Subcutaneous adipose tissue (tissue), 4 donors: ENCODE data around the gene PROM2. TPM values are rescaled to one million over a fixed set of nuclear protein-coding genes. Genes with fewer than 3 reads are reported as not detected.

ENCODE experiments used
- CTCF ChIP-seq: fragments of 450-650 bp; IDR thresholded peaks from one replicate; pipeline ENCODE4 v1.5.1; 2016; ENCODE audit warnings: low read depth, mild to moderate bottlenecking, control low read depth, antibody characterized with exemption, moderate library complexity
- total RNA-seq, 4 donors: library from RNA; depleted of rRNA; stranded (reverse); fragments of >200 nt; gene quantifications; one replicate each; pipeline ENCODE4 v1.1.0, GENCODE V29; 2016

Gene PROM2
- total RNA-seq, 4 donors from 2014 or later: 0.44 to 1.3 (median 0.84) TPM

- no peak for TF ChIP-seq CTCF
Observed at GRCh38 chr2:95291222-95291621, 17.0 kb downstream of the PROM2 start.

GRCh38 chr2:95292623-95293260 lies 18.5 kb downstream of the PROM2 start:
- no peak for TF ChIP-seq CTCF

DNA sequence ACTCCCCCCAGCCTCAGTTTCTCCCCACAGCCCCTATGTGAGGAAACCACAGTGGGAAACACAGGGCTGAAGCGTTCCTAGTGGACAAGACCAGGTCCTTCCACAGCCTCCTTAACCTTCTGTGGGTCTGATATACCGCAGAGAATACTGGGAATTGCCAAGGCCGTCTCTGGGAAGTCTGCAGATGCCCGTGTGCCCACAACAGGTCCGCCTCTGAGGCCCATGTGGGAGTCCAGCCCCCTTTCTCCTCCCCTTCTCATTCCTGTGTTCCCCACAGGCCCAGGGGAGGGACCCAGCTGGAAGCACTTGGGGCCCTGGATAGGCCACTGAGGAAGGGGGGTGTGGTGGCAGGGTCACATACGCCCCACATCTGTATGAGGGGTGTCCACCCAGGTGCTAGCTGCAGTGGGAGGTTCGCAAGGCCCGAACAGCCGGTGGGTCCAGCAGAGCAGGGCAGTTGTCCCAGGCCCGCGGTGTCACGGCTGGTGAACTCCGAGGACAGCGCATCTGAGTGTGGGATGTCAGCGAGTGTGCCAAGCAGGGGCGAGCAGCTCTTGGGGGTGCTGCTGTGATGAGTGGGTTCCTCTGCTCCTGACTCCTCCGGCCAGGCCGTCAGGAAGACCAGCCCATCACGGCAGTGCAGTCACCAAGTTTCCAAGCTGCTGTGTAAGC lies 20.5 kb downstream of the PROM2 start:
- TF ChIP-seq CTCF: no peak

DNA sequence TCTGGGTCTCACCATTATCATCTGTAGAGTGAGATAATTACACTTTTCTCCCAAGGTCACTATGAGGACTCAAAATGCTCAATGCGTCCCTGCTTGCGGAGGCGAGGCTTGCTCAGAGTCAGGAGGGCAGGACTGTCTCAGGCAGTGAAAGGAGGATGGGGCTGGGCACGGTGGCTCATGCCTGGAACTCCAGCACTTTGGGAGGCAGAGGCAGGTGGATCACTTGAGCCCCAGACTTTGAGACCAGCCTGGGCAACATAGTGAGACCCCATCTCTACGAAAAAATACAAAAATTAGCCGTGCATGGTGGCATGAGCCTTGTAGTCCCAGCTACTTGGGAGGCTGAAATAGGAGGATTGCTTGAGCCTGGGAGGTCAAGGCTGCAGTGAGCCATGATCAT lies 21.1 kb downstream of the PROM2 start:
- no peak for TF ChIP-seq CTCF

DNA sequence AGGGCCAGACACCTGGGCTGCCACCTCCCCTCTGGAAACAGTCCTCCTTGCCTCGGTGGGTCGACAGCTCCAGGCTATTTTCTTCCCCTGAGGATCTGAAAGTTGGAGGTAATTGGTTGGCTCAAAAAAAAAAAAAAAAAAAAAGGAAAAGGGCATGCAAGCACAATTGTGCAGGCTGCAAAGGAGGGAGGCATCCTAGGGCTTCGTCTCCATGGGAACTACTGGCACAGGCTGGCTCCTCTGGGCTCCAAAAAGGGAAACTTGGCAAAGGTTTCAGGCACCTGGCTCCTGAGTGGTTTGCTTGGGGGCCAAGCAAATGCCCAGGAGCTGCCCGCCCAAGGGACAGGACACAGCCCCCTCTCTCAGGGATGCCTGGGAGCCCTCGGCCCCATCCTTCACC lies 21.8 kb downstream of the PROM2 start:
- TF ChIP-seq CTCF: no peak

- TF ChIP-seq CTCF: no peak
Observed at GRCh38 chr2:95296880-95297487, 22.7 kb downstream of the PROM2 start, which contains the start of gene KCNIP3. TSS of gene KCNIP3 (plus strand) at chr2:95297347. CDS start at chr2:95297439, 92 bp downstream.

DNA sequence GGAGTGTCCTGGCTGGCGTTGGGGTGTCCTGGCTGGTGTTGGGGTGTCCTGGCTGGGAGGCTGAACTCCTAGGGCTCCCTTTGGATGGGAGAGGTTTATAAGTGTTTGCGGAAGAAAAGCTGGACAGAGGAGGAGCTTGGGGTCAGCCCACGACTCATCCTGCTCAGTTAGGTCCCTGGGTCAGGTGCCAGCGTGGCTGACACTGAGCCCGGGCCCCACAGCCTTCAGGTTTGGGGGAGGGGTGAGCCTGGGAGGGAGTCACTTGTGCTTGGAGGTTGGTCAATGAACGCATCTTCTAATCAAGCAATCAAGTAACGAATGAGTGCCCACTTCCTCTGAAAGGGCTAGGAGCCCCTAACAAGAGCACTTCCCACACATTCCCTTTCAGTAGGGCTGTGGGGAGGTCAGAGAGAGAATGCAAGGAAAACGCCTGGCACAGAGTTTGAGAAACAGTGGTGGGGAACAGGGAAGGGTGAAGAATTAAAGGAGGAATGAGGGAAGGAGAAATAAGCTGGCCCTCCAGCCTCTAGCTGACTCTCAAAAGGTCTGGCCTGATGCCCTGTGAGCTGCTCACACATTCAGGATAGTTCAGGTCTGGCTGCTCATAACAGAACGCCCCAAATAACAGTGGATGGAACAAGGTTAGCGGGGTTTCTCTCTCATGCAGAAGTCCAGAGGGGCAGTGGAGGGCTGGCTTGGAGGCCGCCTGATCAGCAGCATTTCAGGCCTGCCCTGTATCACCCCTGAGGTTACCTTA lies 23.6 kb downstream of the PROM2 start:
- TF ChIP-seq CTCF: no peak
